ENCODE measurements around the gene XCL1.

- TF ChIP-seq CTCF (IDR thresholded peaks at IDR 0.05 in 2 of 3, conservative IDR thresholded peaks at IDR 0.05 in 1 of 3; ENCODE audit: borderline replicate concordance in 1 of 3, insufficient read depth in 1 of 3, low read depth in 2 of 3, low read length in 2 of 3) (no peak), EZH2 (IDR thresholded peaks at IDR 0.05) (no peak), POLR2A (IDR thresholded peaks at IDR 0.05; ENCODE audit: borderline replicate concordance, extremely low read depth, insufficient read depth, insufficient read length) (no peak), ATF3 (IDR thresholded peaks at IDR 0.05) (no peak), CEBPB (IDR thresholded peaks at IDR 0.05; ENCODE audit: low read depth) (no peak), YY1 (IDR thresholded peaks at IDR 0.05; ENCODE audit: extremely low read depth, insufficient replicate concordance, low read depth, low read length) (no peak), POLR2AphosphoS5 (IDR thresholded peaks at IDR 0.05; ENCODE audit: low read depth, low read length) (no peak), REST (IDR thresholded peaks at IDR 0.05; ENCODE audit: low read depth) (peak; percentile 41), RAD21 (IDR thresholded peaks at IDR 0.05; ENCODE audit: low read depth) (no peak), ZBTB33 (IDR thresholded peaks at IDR 0.05; ENCODE audit: extremely low read depth, insufficient replicate concordance, low read length) (no peak), MAX (IDR thresholded peaks at IDR 0.05) (no peak), EZH2phosphoT487 (IDR thresholded peaks at IDR 0.05; ENCODE audit: borderline replicate concordance) (no peak)
Measured at GRCh38 chr1:168608796-168609715, 32.7 kb downstream of the XCL1 start.
